NCI-H2171 treated with DMSO at 0.1 percent for 48 hours (cell line): ENCODE data around the gene ASCC1.
"Not testable (repeated sequence)": the region's sequence is repeated elsewhere in the genome, so short reads cannot be mapped to it uniquely, and the experiment has no call there.

ENCODE experiments used
- DNase-seq: peaks from one replicate; lab custom pipeline; 2025; lab: John Stamatoyannopoulos, UW

Gene ASCC1

GRCh38 chr10:72124989-72125388 is 91.1 kb downstream of the ASCC1 start:
- DNase-seq: no peak

GRCh38 chr10:72124381-72124780 is 91.7 kb downstream of the ASCC1 start:
- DNase-seq: no peak

GRCh38 chr10:72123616-72124015 is 92.5 kb downstream of the ASCC1 start:
- peak; percentile 9 for DNase-seq

- no peak for DNase-seq
Measured at GRCh38 chr10:72122221-72122620, 93.9 kb downstream of the ASCC1 start.

GRCh38 chr10:72121389-72121788 is 94.7 kb downstream of the ASCC1 start:
- DNase-seq: no peak

- no peak for DNase-seq
Measured at GRCh38 chr10:72116372-72116771, 99.7 kb downstream of the ASCC1 start.

- DNase-seq: no peak
Measured at GRCh38 chr10:72114706-72115450, 101.2 kb downstream of the ASCC1 start.

- no peak for DNase-seq
Measured at GRCh38 chr10:72110673-72111401, 105.2 kb downstream of the ASCC1 start.

- DNase-seq: no peak
Measured at GRCh38 chr10:72109636-72110157, 106.4 kb downstream of the ASCC1 start.

- DNase-seq: no peak
Measured at GRCh38 chr10:72108830-72109635, 107.0 kb downstream of the ASCC1 start.

GRCh38 chr10:72108004-72108370 is 108.1 kb downstream of the ASCC1 start:
- not testable (repeated sequence) for DNase-seq

- no peak for DNase-seq
Measured at GRCh38 chr10:72107325-72108003, 108.6 kb downstream of the ASCC1 start.

- no peak for DNase-seq
Measured at GRCh38 chr10:72106896-72107295, 109.2 kb downstream of the ASCC1 start.

- DNase-seq: no peak
Measured at GRCh38 chr10:72106154-72106849, 109.8 kb downstream of the ASCC1 start.

GRCh38 chr10:72105710-72106109 is 110.4 kb downstream of the ASCC1 start:
- DNase-seq: no peak

GRCh38 chr10:72105098-72105475 is 111.0 kb downstream of the ASCC1 start:
- DNase-seq: no peak

GRCh38 chr10:72104472-72105097 is 111.5 kb downstream of the ASCC1 start:
- DNase-seq: no peak

- DNase-seq: no peak
Measured at GRCh38 chr10:72099600-72099921, 116.5 kb downstream of the ASCC1 start.

- DNase-seq: no peak
Measured at GRCh38 chr10:72098836-72099599, 117.1 kb downstream of the ASCC1 start.

GRCh38 chr10:72098301-72098835 is 117.7 kb downstream of the ASCC1 start:
- no peak for DNase-seq
